RCC 7860 (cell line): ENCODE data around the gene UNC119.
"Not testable (repeated sequence)": the region's sequence is repeated elsewhere in the genome, so short reads cannot be mapped to it uniquely, and the experiment has no call there.

Source experiments
- DNase-seq: peaks from one replicate; pipeline ENCODE4 v3.0.0-alpha.2; 2015; ENCODE audit warnings: low spot score
- FAIRE-seq: peaks from 2 replicates; lab custom pipeline; 2012; peaks lifted over from hg19 to GRCh38; lab: Jason Lieb, UNC

UNC119 gene

GRCh38 chr17:28523876-28524275 is 28.5 kb downstream of the UNC119 start:
- DNase-seq, result no peak

GRCh38 chr17:28523186-28523585 is 29.2 kb downstream of the UNC119 start:
- DNase-seq, result no peak
- no peak for FAIRE-seq

More at GRCh38 chr17:28523876-28524275, 28.5 kb downstream of the UNC119 start:
- no peak for FAIRE-seq

- not testable (repeated sequence) for FAIRE-seq, DNase-seq
These were observed 30.1 kb downstream of the UNC119 start for GRCh38 chr17:28522281-28522680.

DNA sequence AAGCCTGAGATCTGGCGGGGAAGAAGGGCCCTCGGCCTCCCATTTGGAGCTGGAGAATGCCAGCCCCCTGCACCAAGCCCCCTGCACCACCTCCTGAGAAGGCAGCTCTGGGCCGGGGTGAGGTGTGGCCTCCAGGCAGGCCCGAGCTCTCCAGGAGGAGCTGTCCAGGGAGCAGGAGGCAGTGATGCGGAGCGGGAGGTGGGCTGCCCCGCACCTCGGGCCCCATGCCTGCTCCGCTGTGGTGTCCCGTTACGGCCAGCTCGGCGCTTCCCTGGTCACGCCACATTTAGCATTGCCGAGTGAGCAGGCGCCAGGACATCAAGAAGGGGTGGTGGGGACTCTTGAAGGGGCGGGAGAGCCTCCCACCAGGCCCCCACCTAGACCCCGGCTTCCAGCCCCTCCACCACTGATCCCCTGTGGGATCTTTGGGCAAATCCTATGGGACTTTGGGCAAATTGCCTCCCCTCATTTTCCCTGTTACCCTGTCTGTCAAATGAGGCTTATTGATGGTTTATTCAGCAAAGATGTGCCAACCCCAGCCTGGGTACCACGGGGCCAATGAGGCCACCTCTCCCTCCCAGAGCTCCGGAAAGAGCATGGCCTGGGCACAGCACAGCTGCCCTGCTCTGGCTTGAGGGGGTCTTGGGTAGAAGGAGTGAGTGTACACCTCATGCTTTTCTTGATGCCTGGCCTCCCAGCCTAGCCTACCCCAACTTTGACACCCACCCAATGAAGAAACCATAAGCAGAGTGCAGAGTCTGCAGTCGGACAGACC is 30.9 kb downstream of the UNC119 start:
- FAIRE-seq, result no peak
- no peak for DNase-seq

DNA sequence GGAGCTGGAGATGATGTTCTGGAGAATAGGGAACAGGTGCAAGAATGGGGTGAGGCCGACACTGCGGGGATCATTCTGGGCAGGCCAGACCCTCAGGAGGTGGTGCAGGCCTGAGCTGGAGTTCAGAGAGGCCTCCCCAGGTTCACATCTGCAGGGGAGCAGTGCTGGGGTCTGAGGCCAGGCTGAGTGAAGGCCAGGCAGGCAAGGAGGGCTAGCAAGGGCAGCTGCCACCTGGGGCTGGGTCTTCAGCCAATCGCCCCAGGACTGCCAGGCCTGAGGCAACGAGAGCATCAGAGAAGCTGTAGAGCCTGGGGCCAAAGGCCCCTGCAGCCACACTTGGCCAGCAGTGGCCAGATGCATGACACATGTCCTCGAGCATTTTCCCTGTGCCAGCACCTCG is 31.7 kb downstream of the UNC119 start:
- FAIRE-seq (no peak), DNase-seq (no peak)

GRCh38 chr17:28519236-28519635 is 33.2 kb downstream of the UNC119 start:
- no peak for DNase-seq
- no peak for FAIRE-seq

GRCh38 chr17:28518578-28518977 is 33.8 kb downstream of the UNC119 start:
- DNase-seq, result no peak
- no peak for FAIRE-seq

DNA sequence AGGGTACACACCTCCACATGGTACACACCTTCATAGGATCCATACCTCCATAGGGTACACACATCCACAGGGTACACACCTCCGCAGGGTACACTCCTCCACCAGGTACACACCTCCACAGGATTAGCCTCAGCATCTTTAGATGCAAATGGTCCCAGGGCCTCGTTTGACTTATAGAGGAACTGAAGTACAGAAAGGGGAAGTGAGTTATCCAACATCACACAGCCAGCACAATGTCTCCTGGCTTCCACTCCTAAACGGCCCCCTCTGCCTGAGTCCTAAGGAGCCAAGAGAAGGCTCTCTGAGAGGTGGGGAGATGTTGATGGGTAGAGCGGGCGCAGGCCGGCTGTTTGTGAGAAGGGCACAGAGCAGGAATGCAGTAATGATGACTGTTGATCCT is 34.3 kb downstream of the UNC119 start:
- FAIRE-seq (no peak), DNase-seq (no peak)

- no peak for FAIRE-seq
- DNase-seq, result no peak
These were observed 36.9 kb downstream of the UNC119 start for GRCh38 chr17:28515518-28515917.

DNA sequence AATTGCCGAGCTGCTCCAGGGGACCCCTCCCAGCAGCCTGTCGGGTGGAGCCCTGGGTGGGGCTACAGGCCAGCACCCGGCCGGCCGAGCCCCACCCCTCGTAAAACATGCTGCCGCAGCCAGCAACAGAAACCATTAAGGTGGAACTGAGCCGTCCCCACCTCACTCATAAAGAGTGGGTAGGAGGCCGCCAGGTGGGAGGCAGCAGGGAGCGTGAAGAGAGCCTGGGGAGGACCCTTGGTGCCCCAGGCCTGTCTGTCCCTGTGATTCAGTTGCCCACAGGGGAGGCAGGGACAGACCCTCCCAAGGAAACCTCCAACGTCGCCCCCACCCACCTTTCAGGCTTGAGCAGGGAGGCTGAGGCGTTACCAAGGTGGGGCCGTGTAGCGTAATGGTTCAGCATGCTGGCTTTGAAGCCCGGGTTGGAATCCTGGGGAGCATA is 37.8 kb downstream of the UNC119 start:
- FAIRE-seq (no peak), DNase-seq (no peak)

DNA sequence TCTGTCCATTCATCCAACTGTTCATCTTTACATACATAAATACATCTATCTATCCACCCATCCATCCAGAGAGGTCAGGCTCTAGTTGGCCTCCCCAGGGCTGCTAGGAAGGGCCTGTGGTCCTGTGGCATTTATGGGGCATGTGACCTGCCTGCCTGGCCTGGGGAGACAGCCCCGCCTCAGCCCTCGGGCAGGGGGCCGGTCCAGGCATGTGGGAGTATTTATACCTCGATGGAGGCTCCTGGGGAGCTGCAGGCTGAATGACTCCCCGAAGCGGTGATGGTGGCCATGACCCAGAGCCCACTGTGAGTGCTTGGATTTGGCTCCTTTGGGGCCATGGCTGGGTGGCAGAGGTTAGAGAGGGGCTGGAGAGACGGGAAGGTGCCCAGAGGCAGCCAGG is 38.9 kb downstream of the UNC119 start:
- DNase-seq (no peak), FAIRE-seq (no peak)

DNA sequence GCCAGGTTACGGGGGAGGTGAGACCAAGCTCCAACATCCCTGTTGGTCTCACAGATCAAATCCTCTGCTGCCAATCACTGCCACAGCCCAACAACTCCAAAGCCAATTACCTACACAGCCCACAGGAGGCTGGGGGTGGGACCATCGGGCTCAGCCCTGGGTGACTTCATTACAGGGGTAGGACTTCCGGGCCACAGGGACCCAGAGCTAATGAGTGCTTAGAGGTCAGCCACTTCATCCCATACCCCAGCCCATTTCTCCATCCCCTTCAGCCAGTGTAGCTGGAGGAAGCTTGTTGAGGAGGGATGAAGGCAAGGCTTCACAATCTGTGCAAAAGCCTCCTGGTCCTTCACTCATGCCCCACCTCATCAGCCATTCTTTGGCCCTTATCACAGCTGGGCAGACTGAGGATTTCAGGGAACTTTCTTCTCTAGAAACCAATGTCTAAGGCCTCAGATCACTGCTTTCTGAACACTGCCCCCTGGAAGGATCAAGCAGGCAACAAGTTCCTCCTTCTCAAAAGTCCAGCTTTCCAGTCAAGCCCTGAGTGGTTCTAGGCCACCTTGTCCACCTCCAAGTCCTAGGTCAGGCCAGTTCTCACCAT is 40.5 kb downstream of the UNC119 start:
- FAIRE-seq (no peak), DNase-seq (no peak)

GRCh38 chr17:28509789-28510188 is 42.6 kb downstream of the UNC119 start:
- no peak for DNase-seq
- no peak for FAIRE-seq

GRCh38 chr17:28508211-28508724 is 44.2 kb downstream of the UNC119 start:
- FAIRE-seq (no peak), DNase-seq (no peak)

DNA sequence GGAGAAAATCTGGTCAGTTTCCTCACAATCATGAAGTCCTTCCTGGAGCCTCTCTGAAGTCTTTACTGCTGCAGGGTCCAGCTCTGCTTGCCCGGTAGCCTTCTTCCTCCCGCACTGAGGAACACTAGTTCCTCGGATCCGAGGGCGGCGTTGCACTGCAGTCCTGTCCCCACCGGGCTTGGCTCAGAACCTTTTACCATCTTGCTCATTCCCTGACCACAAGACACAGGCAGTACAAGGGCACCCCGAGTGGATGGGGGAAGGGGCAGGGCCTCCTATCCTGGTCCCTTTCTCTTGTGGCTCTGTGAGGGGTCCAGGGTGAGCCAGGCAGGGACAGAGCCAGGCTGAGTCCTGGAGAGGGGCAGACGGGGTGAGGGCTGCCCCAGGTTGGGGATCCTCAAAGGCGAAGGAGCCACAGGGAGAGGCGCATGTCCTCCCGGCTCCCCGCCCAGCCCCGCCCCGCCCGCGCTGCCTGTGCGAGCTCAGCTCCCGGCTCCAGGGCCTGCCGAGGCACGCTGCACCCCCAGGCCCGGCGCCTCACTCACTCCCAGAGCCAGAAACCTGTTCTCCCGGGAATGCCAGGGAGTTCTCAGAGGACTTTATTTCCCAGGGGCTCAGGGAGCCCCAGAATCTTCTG is 44.7 kb downstream of the UNC119 start:
- no peak for DNase-seq
- FAIRE-seq, result no peak

DNA sequence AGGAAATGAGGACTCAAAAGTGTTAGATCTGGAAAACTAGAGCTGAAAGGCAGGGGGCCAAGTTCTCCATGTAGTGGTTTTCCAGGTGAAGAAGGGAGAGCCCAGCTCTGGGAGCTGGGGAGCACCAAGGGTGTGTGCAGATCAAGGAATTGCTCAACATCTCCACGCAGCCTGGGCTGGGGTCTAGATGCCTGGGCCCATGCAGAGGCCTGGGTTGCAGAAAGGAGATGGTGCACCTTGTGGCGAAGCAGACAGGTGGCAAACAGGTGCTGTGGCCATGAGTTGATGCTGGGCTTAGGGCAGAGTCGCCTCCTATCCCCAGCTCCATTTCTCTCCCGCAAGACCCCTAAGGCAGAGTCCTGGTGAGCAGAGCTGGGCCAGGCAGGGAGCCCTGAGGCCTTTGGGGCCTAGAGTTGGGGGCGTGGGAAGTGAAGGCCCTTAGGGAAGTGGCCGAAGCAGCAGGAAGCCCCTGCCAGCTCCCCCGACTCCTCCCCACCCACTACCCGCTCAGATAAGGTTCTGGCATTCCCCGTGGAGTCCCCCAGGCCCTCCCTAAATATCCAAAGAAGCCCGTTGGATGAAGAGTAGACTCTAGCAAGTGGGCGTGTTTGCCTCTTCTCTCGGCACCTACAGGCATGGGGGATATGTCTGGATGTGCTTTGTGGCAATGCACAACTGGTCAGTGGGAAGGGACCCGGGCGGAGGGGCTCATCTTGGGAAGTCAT is 45.5 kb downstream of the UNC119 start:
- no peak for FAIRE-seq
- no peak for DNase-seq

DNA sequence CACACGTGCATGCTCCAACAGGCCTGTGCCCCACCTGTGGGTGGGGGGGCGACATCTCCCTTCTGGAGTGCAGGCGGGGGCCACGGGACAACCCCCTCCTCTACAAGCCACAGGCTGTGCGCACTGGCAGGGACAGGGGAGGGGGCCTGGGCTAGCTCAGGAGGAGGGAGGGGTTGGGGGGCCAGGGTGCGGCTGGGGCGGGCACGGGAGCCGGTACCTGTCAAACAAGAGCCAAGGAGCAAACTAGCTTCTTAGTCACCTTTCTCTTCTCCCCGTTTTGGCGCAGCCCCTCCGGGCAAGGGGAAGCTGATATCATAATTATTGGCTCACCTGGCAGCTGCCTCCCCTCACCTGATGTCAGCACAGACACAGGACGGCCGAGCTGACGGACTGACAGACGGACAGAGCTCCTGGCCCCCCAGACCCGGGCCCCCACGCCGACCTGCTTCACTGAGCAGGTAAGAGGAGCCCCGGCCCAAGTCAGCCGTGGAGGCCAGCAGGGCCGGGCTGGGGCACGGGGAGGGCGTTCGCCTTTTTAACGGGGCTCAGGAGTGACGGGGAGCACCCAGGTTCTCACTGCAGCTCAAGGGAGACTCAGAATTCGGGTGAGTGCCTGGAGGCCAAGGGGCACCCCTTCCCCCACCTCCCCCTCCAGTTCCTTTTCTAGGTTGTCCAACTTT is 46.3 kb downstream of the UNC119 start, which contains the start of gene FOXN1:
FOXN1 (plus strand) TSS at position 363 of the 680 bp plus-strand sequence. CDS start 17,622 bp downstream, outside the sequence.
- DNase-seq (no peak), FAIRE-seq (no peak)

GRCh38 chr17:28503420-28503819 is 49.0 kb downstream of the UNC119 start:
- no peak for FAIRE-seq
- DNase-seq, result no peak

- no peak for FAIRE-seq
- DNase-seq, result no peak
These were observed 50.8 kb downstream of the UNC119 start for GRCh38 chr17:28501421-28502284.
